Esophagus squamous epithelium (tissue), 5 donors: Measurements from ENCODE around the gene RNF115. TPM values are rescaled to one million over a fixed set of nuclear protein-coding genes. Genes with fewer than 3 reads are reported as not detected.

Source experiments
- DNase-seq: peaks from one replicate; lab custom pipeline; 2025; lab: John Stamatoyannopoulos, UW
- H3K27ac ChIP-seq, 4 donors: fragments of 200-600 bp; sonication (generic); one replicate each; pipeline ENCODE4 v1.5.1; 2016 to 2019; ENCODE audit warnings: mild to moderate bottlenecking in 1 of 4
- H3K27me3 ChIP-seq, 4 donors: fragments of 200-600 bp; sonication (generic); 1 replicate in 3 of 4; 2 replicates in 1 of 4; pipeline versions ENCODE4 v1.5.1 to v1.6.0; 2017 to 2021; ENCODE audit warnings: antibody characterized with exemption in 1 of 4
- H3K36me3 ChIP-seq, 3 donors: fragments of 200-600 bp; sonication (generic); one replicate each; pipeline ENCODE4 v1.5.1; 2016 to 2019
- H3K4me1 ChIP-seq, 3 donors: fragments of 200-600 bp; sonication (generic); one replicate each; pipeline ENCODE4 v1.5.1; 2017 to 2019
- H3K4me3 ChIP-seq, 4 donors: fragments of 200-600 bp; sonication (generic); 1 replicate in 3 of 4; 2 replicates in 1 of 4; pipeline ENCODE4 v1.5.1; 2016 to 2019; ENCODE audit warnings: mild to moderate bottlenecking in 2 of 4, moderate library complexity in 1 of 4
- H3K9me3 ChIP-seq, 3 donors: fragments of 200-600 bp; sonication (generic); one replicate each; pipeline ENCODE4 v1.5.1; 2016 to 2019
- CTCF ChIP-seq, 6 experiments: fragments of 450-650 bp in 4 of 6; fragments of 200-600 bp in 2 of 6; sonication (generic) in 2 of 6; IDR thresholded peaks; one replicate each; pipeline ENCODE4 v1.5.1; 2016 to 2019; ENCODE audit warnings: antibody characterized with exemption in 6 of 6, mild to moderate bottlenecking in 4 of 6, moderate library complexity in 4 of 6
- POLR2A ChIP-seq, 4 donors: fragments of 450-650 bp; IDR thresholded peaks; one replicate each; pipeline ENCODE4 v1.6.1; 2017; ENCODE audit warnings: antibody characterized with exemption in 4 of 4, mild to moderate bottlenecking in 4 of 4, moderate library complexity in 3 of 4
- WGBS, 2 donors: methylation state at CpG; one replicate each; pipeline ENCODE4 v1.1.5; 2018; 5-methylcytosine and 5-hydroxymethylcytosine counted together
- intact Hi-C: fragments of 100-400 bp; cut with DNase I; formaldehyde crosslinking; loops from one replicate; pipeline ENCODE4 v1.15.0; 2022
- small RNA-seq, 4 donors: library from RNA; depleted of rRNA; stranded (forward); fragments of <200 nt; gene quantifications; one replicate each; pipeline ENCODE3, GENCODE V24; 2016
- total RNA-seq, 4 donors: library from RNA; depleted of rRNA; stranded (reverse); fragments of >200 nt; gene quantifications; one replicate each; pipeline ENCODE4 v1.1.0, GENCODE V29; 2016
- donor health status: DM: yes; HTN: yes; CAD: no.

Gene RNF115
- total RNA-seq, 4 donors from 2014 or later, result 4.3 to 17.5 (median 6.1) TPM

DNA sequence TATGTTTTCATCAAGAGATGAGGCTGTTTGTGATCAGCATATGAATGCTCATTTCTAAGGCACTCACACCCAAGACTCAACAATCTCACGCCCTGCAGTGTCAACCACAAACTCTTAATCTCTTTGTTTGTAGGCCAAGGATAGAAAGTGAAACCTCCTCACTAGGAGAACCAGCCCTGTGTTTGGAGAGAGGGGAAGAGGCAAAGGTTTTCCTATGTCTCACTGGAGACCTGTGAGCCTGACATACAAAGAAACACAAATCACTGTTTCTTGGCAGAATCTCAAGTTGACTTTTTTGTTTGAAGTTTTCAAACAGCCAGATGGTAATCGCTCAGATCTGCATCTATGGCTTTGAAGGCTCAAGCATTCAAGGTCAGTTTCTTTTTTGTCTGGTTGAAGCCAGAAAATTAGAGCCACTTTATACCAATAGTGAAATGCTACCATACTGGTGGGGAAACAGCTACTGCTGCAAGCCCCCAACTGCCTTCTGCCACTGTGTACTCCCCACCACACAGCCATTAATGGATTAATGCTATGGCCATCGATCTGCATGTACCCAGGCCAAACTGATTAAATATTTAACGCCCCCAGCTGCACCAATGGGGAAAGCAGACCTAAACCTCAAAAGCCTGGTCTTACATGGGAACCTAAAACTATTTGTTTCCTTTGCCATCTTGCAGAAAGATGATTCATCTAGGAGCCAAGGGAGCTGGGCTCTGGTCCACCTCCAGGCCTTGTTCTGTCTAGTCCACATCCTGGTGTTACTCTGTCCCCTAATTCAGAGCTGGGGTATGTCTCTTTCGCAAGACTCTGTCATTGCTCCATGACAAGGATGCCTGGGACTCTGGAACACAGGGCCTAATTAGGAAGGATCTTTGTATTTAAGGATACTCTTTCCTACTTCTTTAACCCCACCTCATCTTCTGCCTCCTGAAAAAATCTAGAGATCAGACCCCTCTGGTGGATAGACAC, 133.0 kb downstream of the RNF115 start:
- Histone ChIP-seq H3K4me3 (no peak overlapping the region), H3K9me3 (no peaks in the 10 kb centered on the region), H3K36me3 (no peaks in the 10 kb centered on the region), H3K27me3 (no peaks in the 10 kb centered on the region), H3K27ac (peak overlapping the region; percentile 16 to 34 (median 28)), H3K4me1 (peaks cover 0 to 20% (median 6%) of the 10 kb centered on the region in 3 donors)
- DNase-seq, result no peak
- no peak for TF ChIP-seq CTCF (IDR thresholded peaks at IDR 0.05)
- TF ChIP-seq POLR2A (IDR thresholded peaks at IDR 0.05), result no peak
- intact Hi-C loops, result no loop called here
- WGBS, 2 donors, result 25 to 38% methylated on average over 4 to 5 of the region's 5 CpGs

GRCh38 chr1:145689922-145690321, 134.0 kb downstream of the RNF115 start:
- H3K4me1 ChIP-seq, result peaks cover 0 to 20% (median 6%) of the 10 kb centered on the region in 3 donors
- intact Hi-C loops, result no loop called here
- TF ChIP-seq POLR2A (IDR thresholded peaks at IDR 0.05) (no peak), CTCF (IDR thresholded peaks at IDR 0.05) (no peak)
- H3K27me3 ChIP-seq, result no peaks in the 10 kb centered on the region
- H3K27ac ChIP-seq, result no peak overlapping the region
- no peaks in the 10 kb centered on the region for H3K9me3 ChIP-seq
- H3K36me3 ChIP-seq, result no peaks in the 10 kb centered on the region
- H3K4me3 ChIP-seq, result no peak overlapping the region
- 87 to 93% methylated on average over 6 of the region's 6 CpGs for WGBS, 2 donors
- no peak for DNase-seq

GRCh38 chr1:145688924-145689323, 135.0 kb downstream of the RNF115 start:
- intact Hi-C loops, result no loop called here
- Histone ChIP-seq H3K9me3 (no peaks in the 10 kb centered on the region), H3K4me3 (no peak overlapping the region), H3K27me3 (no peaks in the 10 kb centered on the region), H3K36me3 (no peaks in the 10 kb centered on the region), H3K27ac (no peak overlapping the region), H3K4me1 (peaks cover 0 to 20% (median 6%) of the 10 kb centered on the region in 3 donors)
- TF ChIP-seq POLR2A (IDR thresholded peaks at IDR 0.05) (no peak), CTCF (IDR thresholded peaks at IDR 0.05) (no peak)
- no peak for DNase-seq
- WGBS, 2 donors, result 92 to 97% methylated on average over 6 of the region's 6 CpGs

Small RNAs within 50 kb of the gene (small RNA-seq; reads per million reads assigned to genes)
- 0 reads per million in 4 donors for gene MIR6736

Other genes with a start within 250 kb of the RNF115 start
- 10 to 100 TPM in 3 of 4 donors, 1 to 10 TPM in 1; 6.9 to 34.8 (median 19.3) TPM for gene GPR89A, start 216.1 kb downstream of the RNF115 start, total RNA-seq
- gene PDZK1, start 116.7 kb downstream of the RNF115 start, total RNA-seq, result under 1 TPM in 1 of 4 donors, not detected in 3; 0.19 TPM
- not detected for gene CD160, start 104.6 kb downstream of the RNF115 start, total RNA-seq
- gene POLR3C, start 105 bp upstream of the RNF115 start, total RNA-seq, result 10 to 100 TPM; 15.0 to 31.7 (median 21.0) TPM
- gene NUDT17, start 21.5 kb upstream of the RNF115 start, total RNA-seq, result 1 to 10 TPM; 1.1 to 3.8 (median 1.8) TPM
- gene PIAS3, start 35.0 kb upstream of the RNF115 start, total RNA-seq, result 10 to 100 TPM; 20.9 to 51.8 (median 38.2) TPM
- 10 to 100 TPM in 2 of 4 donors, 1 to 10 TPM in 2; 9.0 to 22.4 (median 10.9) TPM for gene ANKRD35, start 61.8 kb upstream of the RNF115 start, total RNA-seq
- gene ITGA10, start 86.0 kb upstream of the RNF115 start, total RNA-seq, result 1 to 10 TPM in 3 of 4 donors, under 1 TPM in 1; 0.83 to 7.2 (median 1.5) TPM
- gene PEX11B, start 94.6 kb upstream of the RNF115 start, total RNA-seq, result 10 to 100 TPM; 19.3 to 30.8 (median 25.1) TPM
- 100 to 1,000 TPM; 155 to 229 (median 200) TPM for gene RBM8A, start 103.4 kb upstream of the RNF115 start, total RNA-seq
- 10 to 100 TPM in 1 of 4 donors, 1 to 10 TPM in 3; 1.9 to 12.2 (median 5.9) TPM for gene LIX1L, start 133.9 kb upstream of the RNF115 start, total RNA-seq
- gene ANKRD34A, start 140.5 kb upstream of the RNF115 start, total RNA-seq, result under 1 TPM; 0.04 to 0.67 (median 0.30) TPM
- gene POLR3GL, start 140.6 kb upstream of the RNF115 start, total RNA-seq, result 10 to 100 TPM in 2 of 4 donors, 1 to 10 TPM in 2; 2.9 to 15.9 (median 9.8) TPM
- gene TXNIP, start 172.5 kb upstream of the RNF115 start, total RNA-seq, result 100 to 1,000 TPM in 3 of 4 donors, 10 to 100 TPM in 1; 94.9 to 942 (median 328) TPM
- not detected for gene HJV, start 197.6 kb upstream of the RNF115 start, total RNA-seq